ENCODE measurements around the gene IGF1R. TPM values are rescaled to one million over a fixed set of nuclear protein-coding genes. Genes with fewer than 3 reads are reported as not detected.

IGF1R gene
- total RNA-seq, 1 donor from 2014 or later: 62.7 TPM

GRCh38 chr15:98916826-98917225, 268.5 kb downstream of the IGF1R start:
- no peak for DNase-seq (ENCODE audit: low read depth)
- Histone ChIP-seq H3K27me3 (ENCODE audit: control insufficient read depth, insufficient read depth, low read length) (no peaks in the 10 kb centered on the region), H3K36me3 (ENCODE audit: control insufficient read depth, insufficient read depth, low read length) (no peaks in the 10 kb centered on the region), H3K4me3 (ENCODE audit: low read depth, low read length) (no peak overlapping the region)
- TF ChIP-seq CTCF (IDR thresholded peaks at IDR 0.05; ENCODE audit: insufficient read depth, low read length, poor library complexity, severe bottlenecking): no peak

- no peaks in the 10 kb centered on the region for H3K27me3 ChIP-seq (ENCODE audit: control insufficient read depth, insufficient read depth, low read length)
- H3K36me3 ChIP-seq (ENCODE audit: control insufficient read depth, insufficient read depth, low read length): no peaks in the 10 kb centered on the region
- TF ChIP-seq CTCF (IDR thresholded peaks at IDR 0.05; ENCODE audit: insufficient read depth, low read length, poor library complexity, severe bottlenecking): no peak
- DNase-seq (ENCODE audit: low read depth): no peak
- no peak overlapping the region for H3K4me3 ChIP-seq (ENCODE audit: low read depth, low read length)
These were observed 269.1 kb downstream of the IGF1R start for GRCh38 chr15:98917417-98917816.

- Histone ChIP-seq H3K27me3 (ENCODE audit: control insufficient read depth, insufficient read depth, low read length) (no peaks in the 10 kb centered on the region), H3K36me3 (ENCODE audit: control insufficient read depth, insufficient read depth, low read length) (no peaks in the 10 kb centered on the region), H3K4me3 (ENCODE audit: low read depth, low read length) (no peak overlapping the region)
- no peak for DNase-seq (ENCODE audit: low read depth)
- TF ChIP-seq CTCF (IDR thresholded peaks at IDR 0.05; ENCODE audit: insufficient read depth, low read length, poor library complexity, severe bottlenecking): no peak
These were observed 271.9 kb downstream of the IGF1R start for GRCh38 chr15:98920091-98920880.

GRCh38 chr15:98923171-98923570, 274.8 kb downstream of the IGF1R start:
- H3K36me3 ChIP-seq (ENCODE audit: control insufficient read depth, insufficient read depth, low read length): no peaks in the 10 kb centered on the region
- no peak for DNase-seq (ENCODE audit: low read depth)
- no peaks in the 10 kb centered on the region for H3K27me3 ChIP-seq (ENCODE audit: control insufficient read depth, insufficient read depth, low read length)
- TF ChIP-seq CTCF (IDR thresholded peaks at IDR 0.05; ENCODE audit: insufficient read depth, low read length, poor library complexity, severe bottlenecking): no peak
- no peak overlapping the region for H3K4me3 ChIP-seq (ENCODE audit: low read depth, low read length)

- Histone ChIP-seq H3K27me3 (ENCODE audit: control insufficient read depth, insufficient read depth, low read length) (no peaks in the 10 kb centered on the region), H3K36me3 (ENCODE audit: control insufficient read depth, insufficient read depth, low read length) (no peaks in the 10 kb centered on the region), H3K4me3 (ENCODE audit: low read depth, low read length) (no peak overlapping the region)
- no peak for TF ChIP-seq CTCF (IDR thresholded peaks at IDR 0.05; ENCODE audit: insufficient read depth, low read length, poor library complexity, severe bottlenecking)
- DNase-seq (ENCODE audit: low read depth): no peak
These were observed 275.2 kb downstream of the IGF1R start for GRCh38 chr15:98923579-98923978.
